ENCODE measurements around the gene COG5. TPM values are rescaled to one million over a fixed set of nuclear protein-coding genes. Genes with fewer than 3 reads are reported as not detected.

Gene COG5
- total RNA-seq, 1 experiment from 2014 or later: 20.2 TPM

DNA sequence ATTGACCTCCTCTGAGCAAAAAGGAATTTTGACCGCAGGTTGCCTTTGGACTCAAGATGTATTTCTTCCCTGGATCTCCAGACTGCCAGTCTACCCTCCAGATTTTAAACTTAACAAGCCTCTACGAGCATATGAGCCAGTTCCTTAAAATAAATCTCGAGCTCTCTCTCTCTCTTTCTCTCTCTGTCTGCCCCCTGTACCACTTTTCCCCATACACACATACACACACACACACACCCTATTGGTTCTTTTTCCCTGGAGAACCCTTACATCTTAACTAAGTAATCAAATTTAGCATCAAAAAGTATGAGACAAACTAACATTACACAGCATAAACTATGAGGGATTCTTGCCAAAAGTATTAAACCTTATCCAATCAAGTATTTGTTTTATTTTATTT, 27.7 kb upstream of the COG5 start:
- H3T11ph ChIP-seq (ENCODE audit: low read length): no peak overlapping the region
- H3K79me2 ChIP-seq (ENCODE audit: insufficient read depth, low read length): no peaks in the 10 kb centered on the region
- H3K27ac ChIP-seq (ENCODE audit: insufficient read length, low read depth, low read length): no peak overlapping the region
- no peaks in the 10 kb centered on the region for H3K9me3 ChIP-seq (ENCODE audit: control insufficient read depth, low read depth, low read length)
- no peak overlapping the region for H4K8ac ChIP-seq (replicated peaks; ENCODE audit: insufficient read length, low read depth, low read length)
- no peak overlapping the region for H2BK5ac ChIP-seq (ENCODE audit: insufficient read length, low read length)
- H3K56ac ChIP-seq (ENCODE audit: insufficient read length, low read depth, low read length): no peak overlapping the region
- no peak overlapping the region for H2BK120ac ChIP-seq (ENCODE audit: low read depth, low read length, poor library complexity, severe bottlenecking)
- no peak overlapping the region for H2AFZ ChIP-seq (ENCODE audit: low read length)
- H4K5ac ChIP-seq (ENCODE audit: insufficient read length, low read depth, low read length): no peak overlapping the region
- no peak overlapping the region for H4K91ac ChIP-seq (ENCODE audit: insufficient read length, low read depth, low read length)
- no peak overlapping the region for H3K4ac ChIP-seq (ENCODE audit: low read depth, low read length)
- no peak overlapping the region for H2BK15ac ChIP-seq (ENCODE audit: low read depth, low read length)
- no peaks in the 10 kb centered on the region for H3K27me3 ChIP-seq (ENCODE audit: insufficient read depth, low read length)
- Mint-ChIP-seq H3K36me3 (ENCODE audit: insufficient read depth in 1 of 3, low read depth in 3 of 3) (peaks cover 10 to 26% (median 21%) of the 10 kb centered on the region in 3 experiments), H3K4me3 (no peak overlapping the region; a peak in 1 of 5 replicates), H3K9me3 (peaks cover 4% of the 10 kb centered on the region in 2 experiments; a peak in 4 of 5 replicates), H3K27ac (no peak overlapping the region), H3K27me3 (ENCODE audit: low read depth) (no peaks in the 10 kb centered on the region), H3K4me1 (no peaks in the 10 kb centered on the region)
- no peaks in the 10 kb centered on the region for H3K4me1 ChIP-seq (ENCODE audit: insufficient read depth, low read length)
- DNase-seq: no peak
- no peak overlapping the region for H3K9ac ChIP-seq (ENCODE audit: extremely low read depth, insufficient read length, low read length)
- no peak overlapping the region for H3K23ac ChIP-seq (ENCODE audit: insufficient read length, low read depth, low read length)
- no peaks in the 10 kb centered on the region for H3K23me2 ChIP-seq (ENCODE audit: insufficient read length, low read depth, low read length, poor library complexity, severe bottlenecking)
- H3K79me1 ChIP-seq (ENCODE audit: insufficient read depth, low read depth, low read length, poor library complexity, severe bottlenecking): no peaks in the 10 kb centered on the region
- TF ChIP-seq, protein P1, sequence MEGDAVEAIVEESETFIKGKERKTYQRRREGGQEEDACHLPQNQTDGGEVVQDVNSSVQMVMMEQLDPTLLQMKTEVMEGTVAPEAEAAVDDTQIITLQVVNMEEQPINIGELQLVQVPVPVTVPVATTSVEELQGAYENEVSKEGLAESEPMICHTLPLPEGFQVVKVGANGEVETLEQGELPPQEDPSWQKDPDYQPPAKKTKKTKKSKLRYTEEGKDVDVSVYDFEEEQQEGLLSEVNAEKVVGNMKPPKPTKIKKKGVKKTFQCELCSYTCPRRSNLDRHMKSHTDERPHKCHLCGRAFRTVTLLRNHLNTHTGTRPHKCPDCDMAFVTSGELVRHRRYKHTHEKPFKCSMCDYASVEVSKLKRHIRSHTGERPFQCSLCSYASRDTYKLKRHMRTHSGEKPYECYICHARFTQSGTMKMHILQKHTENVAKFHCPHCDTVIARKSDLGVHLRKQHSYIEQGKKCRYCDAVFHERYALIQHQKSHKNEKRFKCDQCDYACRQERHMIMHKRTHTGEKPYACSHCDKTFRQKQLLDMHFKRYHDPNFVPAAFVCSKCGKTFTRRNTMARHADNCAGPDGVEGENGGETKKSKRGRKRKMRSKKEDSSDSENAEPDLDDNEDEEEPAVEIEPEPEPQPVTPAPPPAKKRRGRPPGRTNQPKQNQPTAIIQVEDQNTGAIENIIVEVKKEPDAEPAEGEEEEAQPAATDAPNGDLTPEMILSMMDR (conservative IDR thresholded peaks at IDR 0.05): no peak
- no peak overlapping the region for H2AK5ac ChIP-seq (ENCODE audit: insufficient read length, low read length)
- no peak overlapping the region for H2BK20ac ChIP-seq (ENCODE audit: low read depth, low read length, poor library complexity, severe bottlenecking)
- H2BK12ac ChIP-seq (ENCODE audit: insufficient read length, low read depth, low read length): no peak overlapping the region
- H4K20me1 ChIP-seq (ENCODE audit: control insufficient read depth, insufficient read depth, insufficient read length): no peaks in the 10 kb centered on the region
- H3K4me2 ChIP-seq (ENCODE audit: insufficient read depth, insufficient read length, low read length): no peak overlapping the region
- no peak overlapping the region for H3K18ac ChIP-seq (ENCODE audit: insufficient read length, low read depth, low read length)
- H3K14ac ChIP-seq (ENCODE audit: insufficient read depth, low read length): no peak overlapping the region
- WGBS (ENCODE audit: extremely low coverage, insufficient read length, low lambda C conversion rate): no CpG with 5 or more reads among the region's 3 CpGs

All from H9 (cell line).